Hippocampal formation (tissue), 2 donors: ENCODE measurements around the gene NOTO.
"Not testable (repeated sequence)": the region's sequence is repeated elsewhere in the genome, so short reads cannot be mapped to it uniquely, and the experiment has no call there.

Experiments used
- DNase-seq, 2 donors: peaks; one replicate each; lab custom pipeline; 2025; lab: John Stamatoyannopoulos, UW

Gene NOTO

GRCh38 chr2:73202156-73203054, at the start of gene NOTO:
Gene NOTO, plus strand, starts transcription at chr2:73202574. Its CDS starts 93 bp downstream, at chr2:73202667.
- DNase-seq = no peak

DNA sequence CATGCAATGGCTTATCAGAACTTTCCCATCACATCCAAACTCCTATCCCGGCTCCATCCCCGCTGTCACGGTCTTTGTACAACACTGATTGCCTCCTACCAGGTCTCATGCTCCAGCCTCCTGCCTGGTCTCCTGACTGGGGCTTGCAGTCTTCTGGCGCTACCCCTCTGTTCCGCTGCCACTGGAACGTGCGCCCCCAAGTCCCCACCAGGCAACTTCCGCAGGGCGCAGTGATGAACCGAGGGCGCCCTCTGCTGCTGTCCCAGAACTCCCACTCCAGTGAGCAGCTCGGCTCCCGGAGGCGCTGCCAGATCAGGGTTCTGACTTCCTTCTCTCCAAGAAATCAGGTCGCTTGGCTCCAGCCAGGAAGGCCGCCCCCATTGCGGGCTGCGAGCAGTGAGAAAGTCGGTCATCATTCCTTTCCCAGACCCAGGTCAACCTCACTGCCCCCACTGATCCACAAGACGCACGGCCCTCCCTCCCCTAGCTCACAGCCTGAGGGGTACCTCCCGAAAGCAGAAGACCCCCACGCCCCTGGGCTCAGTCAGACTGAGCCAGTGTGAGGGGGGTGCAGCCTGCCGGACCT, 45.7 kb upstream of the NOTO start:
- DNase-seq = peak; percentile 32 to 45

DNA sequence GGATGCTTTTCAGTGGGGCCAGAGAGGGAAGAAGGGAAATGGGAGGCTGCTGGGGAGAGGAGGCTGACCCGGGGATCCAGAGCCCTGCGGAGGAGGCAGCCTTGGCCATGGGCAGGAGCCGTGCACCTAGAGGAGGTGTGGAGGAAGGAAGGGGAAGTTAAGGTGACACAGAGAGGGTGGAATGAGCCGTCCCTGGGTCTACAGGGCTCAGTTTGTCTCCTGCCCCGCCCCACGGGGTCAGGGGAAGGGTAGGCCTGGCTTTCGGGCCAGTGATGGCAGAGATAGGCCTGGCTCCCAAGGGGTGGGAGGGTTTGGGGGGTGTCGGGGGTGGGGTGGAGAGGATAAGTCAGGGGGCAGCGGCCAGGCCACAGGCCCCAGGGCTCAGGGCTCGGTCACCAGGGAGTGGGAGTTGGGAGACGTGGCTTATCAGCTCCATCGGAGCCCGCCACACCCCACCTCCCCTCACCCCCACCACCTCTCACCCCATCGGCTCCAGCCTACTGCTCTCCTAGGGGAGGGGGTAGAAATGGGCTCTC, 39.5 kb upstream of the NOTO start:
- no peak for DNase-seq

GRCh38 chr2:73163483-73164367, 38.6 kb upstream of the NOTO start:
- DNase-seq = peak; percentile 42 to 44

DNA sequence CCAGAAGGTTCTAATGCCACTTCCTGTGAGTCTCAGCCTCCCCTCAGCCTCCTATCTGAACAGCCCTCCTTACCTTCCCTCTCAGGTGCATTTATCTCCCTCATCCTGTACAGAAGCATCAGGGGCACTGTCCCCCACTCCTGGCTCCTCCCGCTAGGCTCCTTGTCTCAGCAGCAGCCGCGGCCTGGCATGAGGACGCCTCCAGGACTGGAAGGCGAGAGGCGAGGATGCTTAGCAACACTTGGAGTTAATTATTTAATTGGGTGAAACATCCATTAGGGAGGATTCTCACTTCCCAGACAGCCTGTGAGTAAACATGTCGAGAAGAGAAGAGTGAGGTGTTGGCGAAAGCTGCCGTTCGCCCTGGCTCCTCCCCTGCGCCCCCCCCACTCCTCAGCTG, 36.4 kb upstream of the NOTO start:
- DNase-seq = not testable (repeated sequence)

- DNase-seq = not testable (repeated sequence)
Measured at GRCh38 chr2:73166813-73167212, 35.6 kb upstream of the NOTO start.

DNA sequence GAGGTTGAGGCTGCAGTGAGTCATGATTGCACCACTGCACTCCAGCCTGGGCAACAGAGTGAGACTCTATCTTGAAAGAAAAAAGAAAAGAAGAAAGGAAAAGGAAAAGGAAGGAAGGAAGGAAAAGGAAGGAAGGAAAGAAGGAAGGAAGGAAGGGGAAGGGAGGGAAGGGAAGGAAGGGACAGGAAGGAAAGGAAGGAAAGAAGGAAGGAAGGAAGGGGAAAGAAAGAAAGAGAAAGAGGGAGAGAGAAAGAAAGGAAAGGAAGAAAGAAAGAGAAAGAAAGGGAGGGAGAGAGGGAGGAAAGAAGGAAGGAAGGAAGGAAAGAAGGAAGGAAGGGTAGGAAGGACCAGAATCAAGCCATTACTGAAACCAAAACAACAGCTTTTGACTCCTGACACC, 34.0 kb upstream of the NOTO start:
- not testable (repeated sequence) for DNase-seq

DNA sequence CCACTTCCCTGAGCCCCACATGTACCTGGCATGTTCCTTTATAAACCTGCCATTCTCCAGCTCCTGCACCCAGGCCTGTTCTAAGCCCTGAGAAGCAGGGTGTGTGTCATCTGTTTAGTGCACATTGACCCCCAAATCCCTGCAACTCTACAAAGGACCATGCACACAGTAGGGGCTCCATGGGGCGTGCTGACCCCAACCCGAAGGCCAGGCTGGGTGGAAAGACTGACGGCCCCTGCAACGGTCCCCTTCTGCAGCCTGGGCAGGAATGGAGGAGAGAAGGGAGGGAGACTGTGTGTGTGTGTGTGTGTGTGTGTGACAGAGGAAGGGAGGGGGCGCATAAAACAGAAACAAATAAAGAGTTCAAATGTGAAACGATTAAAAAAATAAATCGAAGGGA, 32.0 kb upstream of the NOTO start:
- not testable (repeated sequence) for DNase-seq

DNA sequence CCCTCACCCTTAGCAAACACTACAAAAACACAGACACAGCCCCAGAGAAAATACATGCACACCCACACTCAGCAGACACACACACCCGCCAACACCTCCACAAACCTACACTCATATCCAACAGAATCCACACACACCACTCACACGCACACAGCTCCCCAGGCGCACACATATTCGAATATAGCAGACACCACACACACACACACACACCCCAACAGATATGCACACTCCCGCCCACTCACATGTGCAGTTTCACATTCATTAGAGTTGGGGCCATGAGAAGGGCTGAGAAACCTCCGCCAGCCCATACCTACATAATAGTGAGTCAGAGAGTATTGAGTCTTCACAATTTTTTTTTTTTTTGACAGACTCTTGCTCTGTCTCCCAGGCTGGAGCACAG, 29.4 kb upstream of the NOTO start:
- no peak for DNase-seq

- DNase-seq = no peak
Measured at GRCh38 chr2:73173781-73174180, 28.6 kb upstream of the NOTO start.

- DNase-seq = no peak
Measured at GRCh38 chr2:73174244-73174643, 28.1 kb upstream of the NOTO start.

DNA sequence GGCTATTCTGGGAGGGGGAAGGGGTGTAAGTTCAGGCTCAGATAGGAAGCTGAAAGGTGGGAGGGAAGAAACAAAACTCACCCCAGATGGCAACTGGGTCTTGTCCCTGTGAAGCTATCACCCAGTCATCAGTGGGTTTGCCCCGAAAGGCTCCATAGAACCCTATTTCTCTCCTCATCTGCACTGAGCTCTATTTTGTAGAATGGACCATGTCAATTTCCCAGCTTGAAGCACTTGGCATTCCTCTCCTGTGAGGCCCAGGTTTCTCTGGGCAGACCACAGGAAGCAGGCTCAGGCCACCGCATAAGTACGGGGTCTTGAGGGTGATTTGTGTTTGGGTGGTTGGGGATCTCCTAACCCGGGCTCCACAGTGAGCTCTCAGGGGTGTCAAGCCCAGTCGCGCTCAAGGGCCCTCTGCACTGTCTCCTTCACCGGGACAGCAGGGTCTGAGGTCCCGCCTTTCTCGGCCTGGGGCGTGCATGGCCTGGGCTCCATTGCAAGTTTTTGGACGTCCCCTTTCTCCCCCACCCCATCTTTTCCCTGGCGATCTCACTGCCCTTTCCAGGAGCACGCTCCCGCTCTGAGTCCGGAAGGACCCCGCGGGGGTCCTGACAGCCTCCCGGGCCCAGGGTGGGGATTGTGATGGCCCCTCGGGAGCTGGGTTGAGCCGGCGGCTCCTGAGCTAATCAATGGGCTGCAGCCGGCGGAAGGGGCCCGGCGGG, 27.3 kb upstream of the NOTO start:
- no peak for DNase-seq

GRCh38 chr2:73175663-73176204, 26.6 kb upstream of the NOTO start:
- peak; percentile 4 to 27 for DNase-seq

GRCh38 chr2:73176205-73176880, 26.0 kb upstream of the NOTO start:
- DNase-seq = no peak

GRCh38 chr2:73176881-73177644, 25.3 kb upstream of the NOTO start:
- DNase-seq = peak; percentile 59 to 77

DNA sequence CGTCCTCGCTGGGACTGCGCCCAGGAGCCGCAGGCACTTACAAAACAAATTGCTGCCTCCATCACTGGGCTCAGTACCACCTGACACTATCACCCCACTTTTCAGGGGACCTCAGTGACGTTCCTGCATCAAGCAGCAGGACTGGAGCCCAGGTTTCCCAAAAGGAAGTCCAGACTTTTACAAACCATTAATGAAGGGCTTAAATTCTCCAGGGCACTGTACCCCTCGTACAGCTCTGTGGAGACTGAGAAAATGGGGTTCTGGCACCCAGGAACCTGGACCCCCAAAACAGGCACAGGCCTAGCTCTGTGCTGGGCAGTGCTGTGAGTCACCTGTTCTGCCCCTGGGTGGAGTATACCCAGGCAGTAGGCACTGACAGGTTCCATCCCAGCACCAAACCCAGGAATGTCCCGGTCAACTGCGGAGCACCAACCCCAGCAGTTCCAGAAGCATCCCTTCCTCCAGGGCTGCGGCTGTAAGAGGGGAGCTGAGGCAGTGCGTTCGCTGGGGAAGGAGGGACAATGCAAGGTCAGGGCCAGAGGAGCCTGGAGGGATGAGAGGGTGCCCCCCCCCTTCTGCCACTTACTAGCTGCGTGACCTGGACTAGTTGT, 24.6 kb upstream of the NOTO start:
- DNase-seq = no peak

- DNase-seq = no peak
Measured at GRCh38 chr2:73185965-73186364, 16.4 kb upstream of the NOTO start.

- DNase-seq = no peak
Measured at GRCh38 chr2:73187549-73187948, 14.8 kb upstream of the NOTO start.

GRCh38 chr2:73197579-73197978, 4.8 kb upstream of the NOTO start:
- no peak for DNase-seq
